ENCODE results near the gene PPP1R3A.

PPP1R3A gene

GRCh38 chr7:113883096-113883495 is 35.7 kb downstream of the PPP1R3A start:
- peaks cover 0 to 5% (median 0%) of the 10 kb centered on the region in 5 experiments for H3K9me3 ChIP-seq (ENCODE audit: control extremely low read depth in 1 of 5, control insufficient read depth in 4 of 5, insufficient read depth in 2 of 5, low read depth in 1 of 5, low read length in 4 of 5)
- ChIA-PET POLR2A (no interaction called here), CTCF (no interaction called here)
- no CpG with 5 or more reads among the region's 1 CpG for WGBS (ENCODE audit: insufficient coverage)
- no peaks in the 10 kb centered on the region for H3K36me3 ChIP-seq (ENCODE audit: control insufficient read depth in 4 of 4, insufficient read depth in 4 of 4, low read length in 3 of 4)
- H3K4me3 ChIP-seq (ENCODE audit: control insufficient read depth in 1 of 7, extremely low read depth in 1 of 7, insufficient read depth in 4 of 7, low read depth in 2 of 7, low read length in 6 of 7): no peak overlapping the region
- H3K27me3 ChIP-seq (replicated peaks in 2 of 5; ENCODE audit: control insufficient read depth in 4 of 5, insufficient read depth in 5 of 5, low read length in 4 of 5): no peaks in the 10 kb centered on the region
- H3K27ac ChIP-seq (ENCODE audit: insufficient read depth in 1 of 2, low read depth in 1 of 2, low read length in 2 of 2, poor library complexity in 1 of 2, severe bottlenecking in 2 of 2): no peak overlapping the region
- H3K4me1 ChIP-seq (ENCODE audit: control extremely low read depth in 1 of 4, control insufficient read depth in 4 of 4, insufficient read depth in 4 of 4, low read length in 3 of 4): no peaks in the 10 kb centered on the region
- no peak for DNase-seq

- Histone ChIP-seq H3K27ac (ENCODE audit: insufficient read depth in 1 of 2, low read depth in 1 of 2, low read length in 2 of 2, poor library complexity in 1 of 2, severe bottlenecking in 2 of 2) (no peak overlapping the region), H3K36me3 (ENCODE audit: control insufficient read depth in 4 of 4, insufficient read depth in 4 of 4, low read length in 3 of 4) (no peaks in the 10 kb centered on the region), H3K9me3 (ENCODE audit: control extremely low read depth in 1 of 5, control insufficient read depth in 4 of 5, insufficient read depth in 2 of 5, low read depth in 1 of 5, low read length in 4 of 5) (peaks cover 0 to 5% (median 0%) of the 10 kb centered on the region in 5 experiments), H3K27me3 (replicated peaks in 2 of 5; ENCODE audit: control insufficient read depth in 4 of 5, insufficient read depth in 5 of 5, low read length in 4 of 5) (no peaks in the 10 kb centered on the region), H3K4me1 (ENCODE audit: control extremely low read depth in 1 of 4, control insufficient read depth in 4 of 4, insufficient read depth in 4 of 4, low read length in 3 of 4) (no peaks in the 10 kb centered on the region), H3K4me3 (ENCODE audit: control insufficient read depth in 1 of 7, extremely low read depth in 1 of 7, insufficient read depth in 4 of 7, low read depth in 2 of 7, low read length in 6 of 7) (no peak overlapping the region)
- POLR2A ChIA-PET: no interaction called here
- DNase-seq: no peak
- CTCF ChIA-PET: no interaction called here
- 100% methylated on average over 2 of the region's 3 CpGs for WGBS (ENCODE audit: insufficient coverage)
Observed at GRCh38 chr7:113880559-113880958, 38.2 kb downstream of the PPP1R3A start.

GRCh38 chr7:113878394-113878992 is 40.3 kb downstream of the PPP1R3A start:
- DNase-seq: no peak
- Histone ChIP-seq H3K36me3 (ENCODE audit: control insufficient read depth in 4 of 4, insufficient read depth in 4 of 4, low read length in 3 of 4) (no peaks in the 10 kb centered on the region), H3K9me3 (ENCODE audit: control extremely low read depth in 1 of 5, control insufficient read depth in 4 of 5, insufficient read depth in 2 of 5, low read depth in 1 of 5, low read length in 4 of 5) (no peaks in the 10 kb centered on the region), H3K27me3 (replicated peaks in 2 of 5; ENCODE audit: control insufficient read depth in 4 of 5, insufficient read depth in 5 of 5, low read length in 4 of 5) (no peaks in the 10 kb centered on the region), H3K4me1 (ENCODE audit: control extremely low read depth in 1 of 4, control insufficient read depth in 4 of 4, insufficient read depth in 4 of 4, low read length in 3 of 4) (no peaks in the 10 kb centered on the region), H3K27ac (ENCODE audit: insufficient read depth in 1 of 2, low read depth in 1 of 2, low read length in 2 of 2, poor library complexity in 1 of 2, severe bottlenecking in 2 of 2) (no peak overlapping the region), H3K4me3 (ENCODE audit: control insufficient read depth in 1 of 7, extremely low read depth in 1 of 7, insufficient read depth in 4 of 7, low read depth in 2 of 7, low read length in 6 of 7) (no peak overlapping the region)
- WGBS (ENCODE audit: insufficient coverage): 97% methylated on average over 7 of the region's 7 CpGs
- POLR2A ChIA-PET: no interaction called here
- CTCF ChIA-PET: interaction anchor here (1.1 kb wide), 1 partner anchor 11 kb away, joined by 3 read pairs; no protein-coding TSS in a partner anchor

- CTCF ChIA-PET: no interaction called here
- Histone ChIP-seq H3K27ac (ENCODE audit: insufficient read depth in 1 of 2, low read depth in 1 of 2, low read length in 2 of 2, poor library complexity in 1 of 2, severe bottlenecking in 2 of 2) (no peak overlapping the region), H3K36me3 (ENCODE audit: control insufficient read depth in 4 of 4, insufficient read depth in 4 of 4, low read length in 3 of 4) (no peaks in the 10 kb centered on the region), H3K4me3 (ENCODE audit: control insufficient read depth in 1 of 7, extremely low read depth in 1 of 7, insufficient read depth in 4 of 7, low read depth in 2 of 7, low read length in 6 of 7) (no peak overlapping the region), H3K27me3 (replicated peaks in 2 of 5; ENCODE audit: control insufficient read depth in 4 of 5, insufficient read depth in 5 of 5, low read length in 4 of 5) (no peaks in the 10 kb centered on the region), H3K9me3 (ENCODE audit: control extremely low read depth in 1 of 5, control insufficient read depth in 4 of 5, insufficient read depth in 2 of 5, low read depth in 1 of 5, low read length in 4 of 5) (no peaks in the 10 kb centered on the region), H3K4me1 (ENCODE audit: control extremely low read depth in 1 of 4, control insufficient read depth in 4 of 4, insufficient read depth in 4 of 4, low read length in 3 of 4) (no peaks in the 10 kb centered on the region)
- POLR2A ChIA-PET: no interaction called here
- DNase-seq: no peak
- WGBS (ENCODE audit: insufficient coverage): 100% methylated on average over 1 of the region's 2 CpGs
Observed at GRCh38 chr7:113875224-113875623, 43.6 kb downstream of the PPP1R3A start.

- H3K27me3 ChIP-seq (replicated peaks in 2 of 5; ENCODE audit: control insufficient read depth in 4 of 5, insufficient read depth in 5 of 5, low read length in 4 of 5): no peaks in the 10 kb centered on the region
- CTCF ChIA-PET: no interaction called here
- 93% methylated on average over 2 of the region's 2 CpGs for WGBS (ENCODE audit: insufficient coverage)
Observed at GRCh38 chr7:113873554-113874151, 45.2 kb downstream of the PPP1R3A start.

GRCh38 chr7:113872981-113873380 is 45.8 kb downstream of the PPP1R3A start:
- WGBS (ENCODE audit: insufficient coverage): no CpG with 5 or more reads among the region's 1 CpG
- ChIA-PET CTCF (no interaction called here), POLR2A (no interaction called here)
- no peak for DNase-seq
- H3K9me3 ChIP-seq (ENCODE audit: control extremely low read depth in 1 of 5, control insufficient read depth in 4 of 5, insufficient read depth in 2 of 5, low read depth in 1 of 5, low read length in 4 of 5): no peaks in the 10 kb centered on the region
- H3K4me1 ChIP-seq (ENCODE audit: control extremely low read depth in 1 of 4, control insufficient read depth in 4 of 4, insufficient read depth in 4 of 4, low read length in 3 of 4): no peaks in the 10 kb centered on the region
- H3K27me3 ChIP-seq (replicated peaks in 2 of 5; ENCODE audit: control insufficient read depth in 4 of 5, insufficient read depth in 5 of 5, low read length in 4 of 5): no peaks in the 10 kb centered on the region
- H3K27ac ChIP-seq (ENCODE audit: insufficient read depth in 1 of 2, low read depth in 1 of 2, low read length in 2 of 2, poor library complexity in 1 of 2, severe bottlenecking in 2 of 2): no peak overlapping the region
- H3K36me3 ChIP-seq (ENCODE audit: control insufficient read depth in 4 of 4, insufficient read depth in 4 of 4, low read length in 3 of 4): no peaks in the 10 kb centered on the region
- H3K4me3 ChIP-seq (ENCODE audit: control insufficient read depth in 1 of 7, extremely low read depth in 1 of 7, insufficient read depth in 4 of 7, low read depth in 2 of 7, low read length in 6 of 7): no peak overlapping the region

More at GRCh38 chr7:113873554-113874151, 45.2 kb downstream of the PPP1R3A start:
- H3K4me1 ChIP-seq (ENCODE audit: control extremely low read depth in 1 of 4, control insufficient read depth in 4 of 4, insufficient read depth in 4 of 4, low read length in 3 of 4): no peaks in the 10 kb centered on the region
- no peaks in the 10 kb centered on the region for H3K9me3 ChIP-seq (ENCODE audit: control extremely low read depth in 1 of 5, control insufficient read depth in 4 of 5, insufficient read depth in 2 of 5, low read depth in 1 of 5, low read length in 4 of 5)
- POLR2A ChIA-PET: no interaction called here
- no peak overlapping the region for H3K27ac ChIP-seq (ENCODE audit: insufficient read depth in 1 of 2, low read depth in 1 of 2, low read length in 2 of 2, poor library complexity in 1 of 2, severe bottlenecking in 2 of 2)
- H3K4me3 ChIP-seq (ENCODE audit: control insufficient read depth in 1 of 7, extremely low read depth in 1 of 7, insufficient read depth in 4 of 7, low read depth in 2 of 7, low read length in 6 of 7): no peak overlapping the region
- no peaks in the 10 kb centered on the region for H3K36me3 ChIP-seq (ENCODE audit: control insufficient read depth in 4 of 4, insufficient read depth in 4 of 4, low read length in 3 of 4)
- DNase-seq: no peak

- Histone ChIP-seq H3K9me3 (ENCODE audit: control extremely low read depth in 1 of 5, control insufficient read depth in 4 of 5, insufficient read depth in 2 of 5, low read depth in 1 of 5, low read length in 4 of 5) (no peaks in the 10 kb centered on the region), H3K4me3 (ENCODE audit: control insufficient read depth in 1 of 7, extremely low read depth in 1 of 7, insufficient read depth in 4 of 7, low read depth in 2 of 7, low read length in 6 of 7) (no peak overlapping the region), H3K36me3 (ENCODE audit: control insufficient read depth in 4 of 4, insufficient read depth in 4 of 4, low read length in 3 of 4) (no peaks in the 10 kb centered on the region), H3K27ac (ENCODE audit: insufficient read depth in 1 of 2, low read depth in 1 of 2, low read length in 2 of 2, poor library complexity in 1 of 2, severe bottlenecking in 2 of 2) (no peak overlapping the region), H3K27me3 (replicated peaks in 2 of 5; ENCODE audit: control insufficient read depth in 4 of 5, insufficient read depth in 5 of 5, low read length in 4 of 5) (no peaks in the 10 kb centered on the region), H3K4me1 (ENCODE audit: control extremely low read depth in 1 of 4, control insufficient read depth in 4 of 4, insufficient read depth in 4 of 4, low read length in 3 of 4) (no peaks in the 10 kb centered on the region)
- WGBS (ENCODE audit: insufficient coverage): 100% methylated on average over 1 of the region's 2 CpGs
- POLR2A ChIA-PET: no interaction called here
- DNase-seq: no peak
- CTCF ChIA-PET: no interaction called here
Observed at GRCh38 chr7:113867325-113867724, 51.5 kb downstream of the PPP1R3A start.

Data from common myeloid progenitor, CD34-positive (primary cell).